IMR-90 (cell line): ENCODE data around the gene FDXR. TPM values are rescaled to one million over a fixed set of nuclear protein-coding genes. Genes with fewer than 3 reads are reported as not detected.

Source experiments
- ATAC-seq: fragments of 200-7000 bp; cut with Tn5 transposase; 2 replicates; pipeline ENCODE4 v1.9.1; 2020; ENCODE audit warnings: low read depth, mild to moderate bottlenecking, moderate library complexity
- BruUV-seq: library from RNA; stranded (reverse); fragments of 400-500 nt; replicated peaks from 2 replicates; lab custom pipeline; 2021; lab: Mats Ljungman, UMichigan
- CTCF ChIA-PET: fragments of 300-600 bp; formaldehyde crosslinking; extraction: SDS; loops from one replicate; lab custom pipeline; 2021; ENCODE audit warnings: antibody characterized with exemption; lab: Yijun Ruan, JAX
- POLR2A ChIA-PET: fragments of 300-600 bp; sonication (Branson Sonifier 250); formaldehyde crosslinking; loops from one replicate; lab custom pipeline; 2022; ENCODE audit warnings: antibody characterized with exemption; ENCODE audit not compliant: unreplicated experiment; lab: Charles Lee
- DNase-seq: peaks from one replicate; pipeline ENCODE4 v3.0.0; 2013
- H2AFZ ChIP-seq: replicated peaks from 2 replicates; pipeline ENCODE3; 2013; ENCODE audit warnings: low read length, mild to moderate bottlenecking; ENCODE audit not compliant: poor library complexity
- H2AK5ac ChIP-seq: 2 replicates; pipeline ENCODE4 v1.6.1; 2013; ENCODE audit warnings: low read depth, low read length, inconsistent platforms
- H2AK9ac ChIP-seq: replicated peaks from 2 replicates; pipeline ENCODE3; 2013; ENCODE audit warnings: mild to moderate bottlenecking, low read depth, low read length, moderate library complexity; ENCODE audit not compliant: poor library complexity
- H2BK120ac ChIP-seq: 2 replicates; pipeline ENCODE4 v1.6.1; 2013; ENCODE audit warnings: low read depth, low read length, inconsistent platforms
- H2BK15ac ChIP-seq: 3 replicates; pipeline ENCODE4 v1.6.1; 2013; ENCODE audit warnings: low read depth, low read length, inconsistent platforms
- H2BK20ac ChIP-seq: 2 replicates; pipeline ENCODE4 v1.6.1; 2013; ENCODE audit warnings: low read depth, mild to moderate bottlenecking, inconsistent platforms, low read length, moderate library complexity
- H2BK5ac ChIP-seq: 2 replicates; pipeline ENCODE4 v1.6.1; 2013; ENCODE audit warnings: mild to moderate bottlenecking, low read depth, low read length, inconsistent platforms; ENCODE audit not compliant: poor library complexity, severe bottlenecking
- H3K14ac ChIP-seq: replicated peaks from 2 replicates; pipeline ENCODE4 v1.6.1; 2013; ENCODE audit warnings: low read depth, low read length, inconsistent platforms
- H3K18ac ChIP-seq: 2 replicates; pipeline ENCODE4 v1.6.1; 2013; ENCODE audit warnings: low read depth, low read length, control low read depth
- H3K23ac ChIP-seq: 2 replicates; pipeline ENCODE4 v1.6.1; 2013; ENCODE audit warnings: low read depth, low read length, inconsistent platforms
- H3K27ac ChIP-seq: 2 replicates; pipeline ENCODE4 v1.5.1; 2013; ENCODE audit warnings: mild to moderate bottlenecking, control low read depth, low read length; ENCODE audit not compliant: insufficient read depth
- H3K27me3 ChIP-seq: 2 replicates; pipeline ENCODE4 v1.6.1; 2013; ENCODE audit warnings: low read length; ENCODE audit not compliant: control insufficient read depth, insufficient read depth
- H3K36me3 ChIP-seq: 2 replicates; pipeline ENCODE4 v1.6.1; 2013; ENCODE audit warnings: low read length, mixed read lengths; ENCODE audit not compliant: control insufficient read depth, insufficient read depth
- H3K4ac ChIP-seq: 2 replicates; pipeline ENCODE4 v1.6.1; 2013; ENCODE audit warnings: low read depth, low read length, inconsistent platforms
- H3K4me1 ChIP-seq: 2 replicates; pipeline ENCODE4 v1.6.1; 2013; ENCODE audit warnings: low read length, mixed read lengths; ENCODE audit not compliant: control insufficient read depth, insufficient read depth
- H3K4me2 ChIP-seq: 2 replicates; pipeline ENCODE4 v1.6.1; 2013; ENCODE audit warnings: low read depth, mild to moderate bottlenecking, control low read depth, low read length, moderate library complexity
- H3K4me3 ChIP-seq: 2 replicates; pipeline ENCODE4 v1.5.1; 2013; ENCODE audit warnings: low read depth, mild to moderate bottlenecking, control low read depth, low read length, moderate library complexity; ENCODE audit not compliant: insufficient read depth
- H3K56ac ChIP-seq: 2 replicates; pipeline ENCODE4 v1.6.1; 2013; ENCODE audit warnings: low read length, inconsistent platforms; ENCODE audit not compliant: insufficient read depth; ENCODE audit errors: extremely low read depth
- H3K79me1 ChIP-seq, 2 experiments: 2 replicates each; pipeline ENCODE4 v1.6.1; 2013; ENCODE audit warnings: low read length in 2 of 2, inconsistent platforms in 1 of 2, low read depth in 1 of 2
- H3K9ac ChIP-seq: 2 replicates; pipeline ENCODE4 v1.6.1; 2013; ENCODE audit warnings: low read depth, low read length, control low read depth
- H3K9me1 ChIP-seq: 2 replicates; pipeline ENCODE4 v1.6.1; 2013; ENCODE audit warnings: low read length, inconsistent platforms; ENCODE audit not compliant: insufficient read depth
- H3K9me3 ChIP-seq: 2 replicates; pipeline ENCODE4 v1.6.1; 2013; ENCODE audit warnings: low read length; ENCODE audit not compliant: control insufficient read depth, insufficient read depth
- H4K20me1 ChIP-seq: 2 replicates; pipeline ENCODE4 v1.6.1; 2013; ENCODE audit warnings: low read length, inconsistent platforms; ENCODE audit not compliant: insufficient read depth
- H4K5ac ChIP-seq: 2 replicates; pipeline ENCODE4 v1.6.1; 2013; ENCODE audit warnings: mild to moderate bottlenecking, low read depth, low read length, control low read depth
- H4K8ac ChIP-seq, 2 experiments: 2 replicates each; pipeline ENCODE4 v1.6.1; 2013; ENCODE audit warnings: low read depth in 2 of 2, low read length in 2 of 2, control low read depth in 1 of 2, inconsistent platforms in 1 of 2
- H4K91ac ChIP-seq: 2 replicates; pipeline ENCODE4 v1.6.1; 2013; ENCODE audit warnings: low read depth, low read length, inconsistent platforms; ENCODE audit not compliant: insufficient read depth
- BHLHE40 ChIP-seq: fragments of 150-350 bp; IDR thresholded peaks from 2 replicates; pipeline ENCODE4 v1.6.1; 2016; ENCODE audit warnings: mild to moderate bottlenecking, low read depth, low read length
- CEBPB ChIP-seq: IDR thresholded peaks from 2 replicates; pipeline ENCODE4 v1.6.1; 2012; ENCODE audit warnings: low read depth, low read length, improper control_type of control experiment
- CHD1 ChIP-seq: IDR thresholded peaks from 2 replicates; pipeline ENCODE4 v1.6.1; 2012; ENCODE audit warnings: low read depth, low read length, improper control_type of control experiment
- CTCF ChIP-seq: conservative IDR thresholded peaks from 2 replicates; pipeline ENCODE4 v1.5.1; 2012; ENCODE audit warnings: mild to moderate bottlenecking, low read depth, low read length, improper control_type of control experiment
- ELK1 ChIP-seq: fragments of 150-350 bp; IDR thresholded peaks from 2 replicates; pipeline ENCODE4 v1.6.1; 2016; ENCODE audit warnings: low read depth, mild to moderate bottlenecking, low read length, moderate library complexity, borderline replicate concordance
- FOS ChIP-seq: fragments of 150-350 bp; IDR thresholded peaks from 2 replicates; pipeline ENCODE4 v1.6.1; 2016; ENCODE audit warnings: low read depth, low read length
- MAFK ChIP-seq: IDR thresholded peaks from 2 replicates; pipeline ENCODE4 v1.6.1; 2012; ENCODE audit warnings: low read depth, low read length, improper control_type of control experiment
- MAZ ChIP-seq: IDR thresholded peaks from 2 replicates; pipeline ENCODE4 v1.6.1; 2012; ENCODE audit warnings: low read depth, mild to moderate bottlenecking, low read length, improper control_type of control experiment, moderate library complexity, borderline replicate concordance
- MXI1 ChIP-seq: IDR thresholded peaks from 2 replicates; pipeline ENCODE4 v1.6.1; 2012; ENCODE audit warnings: low read depth, mild to moderate bottlenecking, low read length, moderate library complexity, borderline replicate concordance
- NFE2L2 ChIP-seq: fragments of 150-350 bp; IDR thresholded peaks from 2 replicates; pipeline ENCODE4 v1.6.1; 2016; ENCODE audit warnings: low read depth, mild to moderate bottlenecking, low read length
- POLR2A ChIP-seq: IDR thresholded peaks from 2 replicates; pipeline ENCODE4 v1.6.1; 2012; ENCODE audit warnings: mild to moderate bottlenecking, low read depth, low read length
- RAD21 ChIP-seq: IDR thresholded peaks from 2 replicates; pipeline ENCODE4 v1.6.1; 2012; ENCODE audit warnings: low read length, improper control_type of control experiment
- RCOR1 ChIP-seq: IDR thresholded peaks from 2 replicates; pipeline ENCODE4 v1.6.1; 2012; ENCODE audit warnings: mild to moderate bottlenecking, low read length, improper control_type of control experiment; ENCODE audit not compliant: insufficient replicate concordance
- RFX5 ChIP-seq: IDR thresholded peaks from 2 replicates; pipeline ENCODE4 v1.8.0; 2012; ENCODE audit warnings: low read depth, mild to moderate bottlenecking, low read length, moderate library complexity
- SMC3 ChIP-seq: fragments of 150-350 bp; IDR thresholded peaks from 2 replicates; pipeline ENCODE4 v1.6.1; 2016; ENCODE audit warnings: low read depth, mild to moderate bottlenecking, antibody characterized with exemption, low read length, moderate library complexity
- USF2 ChIP-seq: fragments of 150-350 bp; IDR thresholded peaks from 2 replicates; pipeline ENCODE4 v1.6.1; 2017; ENCODE audit warnings: mild to moderate bottlenecking, antibody characterized with exemption, low read length, low read depth
- WGBS, 2 experiments: methylation state at CpG; one replicate each; pipeline versions ENCODE4 v1.1.5 to v1.1.7; 2013; ENCODE audit warnings: missing lambda C conversion rate in 2 of 2; ENCODE audit not compliant: insufficient read length in 1 of 2; ENCODE audit errors: extremely low coverage in 2 of 2; 5-methylcytosine and 5-hydroxymethylcytosine counted together
- dilution Hi-C: fragments of 300-500 bp; cut with HindIII; formaldehyde crosslinking; loops from one replicate; pipeline ENCODE4 v1.14.3; 2018; ENCODE audit warnings: low sequenced_read_pairs; ENCODE audit not compliant: unreplicated experiment
- in situ Hi-C: fragments of 300-500 bp; cut with MboI; formaldehyde crosslinking; loops from 3 replicates; pipeline ENCODE4 v1.14.3; 2019; ENCODE audit warnings: low sequenced_read_pairs, inconsistent platforms, mixed read lengths
- intact Hi-C: fragments of 100-400 bp; cut with micrococcal nuclease; formaldehyde crosslinking; loops from 2 replicates; pipeline ENCODE4 v1.10.0; 2022
- polyA plus RNA-seq, 3 experiments: library from polyadenylated mRNA; depleted of rRNA; stranded (reverse); fragments of >200 nt; gene quantifications; 2 replicates each; pipeline ENCODE4 v1.2.3, GENCODE V29; 2012; ENCODE audit warnings: low replicate concordance in 1 of 3
- total RNA-seq: library from RNA; depleted of rRNA; stranded (reverse); fragments of >200 nt; gene quantifications from 2 replicates; pipeline ENCODE4 v1.2.3, GENCODE V29; 2012

FDXR gene
- total and polyA plus RNA-seq, 2 of the 4 experiments (the other 2 are of a cell fraction), result 12.4 to 18.6 TPM

GRCh38 chr17:74878658-74879057 lies 5.9 kb upstream of the FDXR start:
- H3K9me3 ChIP-seq, result no peaks in the 10 kb centered on the region
- H2BK120ac ChIP-seq, result no peak overlapping the region
- H3K18ac ChIP-seq, result no peak overlapping the region
- H2AK5ac ChIP-seq, result no peak overlapping the region
- intact Hi-C loops (no loop called here), in situ Hi-C loops (no loop called here), dilution Hi-C loops (no loop called here)
- H4K8ac ChIP-seq, result no peak overlapping the region
- no peak overlapping the region for H2AFZ ChIP-seq
- no peaks in the 10 kb centered on the region for H3K36me3 ChIP-seq
- H2BK20ac ChIP-seq, result no peak overlapping the region
- ChIA-PET POLR2A (no interaction called here), CTCF (no interaction called here)
- H2AK9ac ChIP-seq, result no peak overlapping the region
- 0 out of 4 replicates have a peak, but pooled peaks cover 4 to 5% of the 10 kb centered on the region in 2 experiments for H3K79me1 ChIP-seq
- BruUV-seq, result no TSS peak
- H3K4me3 ChIP-seq, result no peak overlapping the region
- no peaks in the 10 kb centered on the region for H3K9me1 ChIP-seq
- H2BK15ac ChIP-seq, result no peak overlapping the region
- no peak overlapping the region for H3K27ac ChIP-seq
- no peaks in the 10 kb centered on the region for H3K4me1 ChIP-seq
- ATAC-seq (no peak), DNase-seq (no peak)
- H3K4ac ChIP-seq, result no peak overlapping the region
- H3K14ac ChIP-seq, result no peak overlapping the region
- H3K23ac ChIP-seq, result no peak overlapping the region
- H4K20me1 ChIP-seq, result no peaks in the 10 kb centered on the region
- WGBS, 2 experiments, result 67% methylated on average over 1 of the region's 2 CpGs; no CpG with 5 or more reads in 1 of the 2 experiments
- TF ChIP-seq CTCF (no peak), MAFK (no peak), BHLHE40 (no peak), FOS (no peak), CEBPB (no peak), CHD1 (no peak), MXI1 (no peak), SMC3 (no peak), POLR2A (no peak), RAD21 (no peak), USF2 (no peak), NFE2L2 (no peak), RCOR1 (no peak), ELK1 (no peak), MAZ (no peak), RFX5 (no peak)
- H3K9ac ChIP-seq, result no peak overlapping the region
- H4K5ac ChIP-seq, result no peak overlapping the region
- H3K56ac ChIP-seq, result no peak overlapping the region
- no peak overlapping the region for H2BK5ac ChIP-seq
- H3K27me3 ChIP-seq, result peaks cover 41% of the 10 kb centered on the region
- H3K4me2 ChIP-seq, result no peak overlapping the region
- H4K91ac ChIP-seq, result no peak overlapping the region
